Activated T-cell treated with anti-CD3 and anti-CD28 coated beads for 1 hour (primary cell): ENCODE measurements around the gene SQOR.

ENCODE experiments used
- DNase-seq: peaks from one replicate; pipeline ENCODE4 v3.0.0-alpha.2; 2020; ENCODE audit warnings: low read depth

Gene SQOR

GRCh38 chr15:45705510-45706473, 71.0 kb downstream of the SQOR start:
- peak; percentile 57 for DNase-seq

GRCh38 chr15:45710657-45711056, 75.8 kb downstream of the SQOR start:
- no peak for DNase-seq

- no peak for DNase-seq
Measured at GRCh38 chr15:45714590-45715488, 80.0 kb downstream of the SQOR start.

DNA sequence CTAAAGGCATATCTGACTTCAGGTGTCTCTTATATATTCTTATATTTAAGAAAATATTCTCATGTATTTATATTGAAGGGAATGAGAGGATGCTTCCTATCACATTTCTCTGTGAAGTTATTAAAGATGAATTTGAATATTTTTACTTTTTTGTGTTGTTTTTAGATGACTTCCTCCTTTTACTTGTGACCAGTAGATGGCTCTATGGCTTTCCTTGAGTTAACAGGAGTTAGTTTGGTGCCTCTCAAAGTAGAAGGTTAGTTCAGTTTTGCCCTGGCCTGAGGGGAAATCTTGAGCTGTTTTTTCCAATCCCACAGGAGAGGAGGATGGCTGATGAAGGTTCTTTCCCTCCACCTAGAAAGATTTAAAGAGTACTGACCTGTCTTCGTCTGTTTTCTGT, 80.7 kb downstream of the SQOR start:
- DNase-seq = no peak

DNA sequence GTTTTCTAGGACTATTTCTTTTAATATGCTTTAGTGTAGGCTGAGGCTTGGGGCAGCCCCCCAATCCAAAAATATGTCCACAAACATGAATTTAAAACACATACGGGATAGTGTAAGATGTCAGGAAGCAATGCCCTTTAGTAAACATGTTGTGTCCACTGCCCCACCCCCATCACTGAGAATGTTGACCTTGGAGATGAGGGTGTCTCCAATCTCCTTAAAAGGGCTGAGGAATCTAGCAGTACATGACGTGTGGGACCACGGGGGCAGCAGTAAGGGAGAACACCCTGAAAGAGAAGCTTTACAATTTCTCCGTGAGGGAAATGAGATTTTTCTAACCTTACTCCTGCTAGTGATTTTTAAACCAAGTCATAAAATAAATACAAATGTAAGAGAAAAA, 84.7 kb downstream of the SQOR start:
- no peak for DNase-seq

DNA sequence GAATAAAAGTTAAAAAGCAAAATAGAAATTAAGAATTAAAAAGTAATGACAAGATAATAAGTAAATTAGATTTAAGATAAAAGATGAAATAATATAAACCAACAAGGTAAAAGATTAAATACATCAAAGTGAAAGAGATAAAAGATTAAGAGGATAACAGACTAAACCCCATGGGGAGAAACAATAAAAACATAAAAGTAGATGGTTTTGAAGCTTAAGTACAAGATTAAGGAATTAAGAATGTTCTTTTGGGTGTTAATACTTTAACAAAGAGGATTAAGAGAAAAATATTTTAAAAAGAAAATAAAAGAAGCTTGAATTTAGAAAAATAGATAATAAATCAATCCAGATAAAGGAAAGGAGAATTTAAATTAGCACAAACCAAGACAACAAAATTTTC, 85.4 kb downstream of the SQOR start:
- no peak for DNase-seq

- no peak for DNase-seq
Measured at GRCh38 chr15:45728641-45729040, 93.8 kb downstream of the SQOR start.

DNA sequence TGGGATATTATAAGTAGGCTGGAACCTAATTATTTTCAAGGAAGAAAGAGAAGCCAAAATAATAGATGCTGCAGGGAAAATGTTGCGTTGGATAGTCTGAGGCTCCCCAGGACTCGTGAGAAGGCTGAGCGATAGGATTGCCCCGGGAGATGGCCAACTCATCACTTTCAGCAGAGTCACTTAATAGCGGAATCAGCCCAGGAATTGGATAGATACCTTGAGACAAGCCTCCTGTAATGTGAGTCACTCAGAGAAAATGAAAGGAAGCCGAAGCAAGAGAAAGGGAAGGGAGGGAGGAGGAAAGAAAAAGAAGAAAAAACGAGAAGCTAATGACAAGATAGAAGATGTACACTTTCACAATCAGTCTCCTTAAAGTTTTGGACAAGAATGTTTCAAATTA, 94.3 kb downstream of the SQOR start:
- no peak for DNase-seq

DNA sequence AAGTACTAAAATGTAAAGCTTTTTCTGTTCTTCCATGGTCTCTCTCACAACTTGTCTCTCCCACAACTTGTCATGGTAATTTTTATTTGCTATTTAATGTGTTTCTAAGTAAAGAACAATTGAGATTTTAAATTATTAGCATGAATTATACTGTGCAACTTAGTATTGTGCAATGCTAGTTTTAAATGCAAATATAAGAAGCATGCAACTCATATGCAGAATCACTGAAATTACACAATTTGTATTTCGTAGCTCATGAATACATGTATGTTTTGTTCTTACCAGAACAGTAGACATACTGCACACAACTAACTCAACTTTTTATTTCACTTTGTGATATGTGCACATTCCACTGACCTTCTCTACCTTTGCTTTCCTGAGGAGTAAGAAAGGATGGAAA, 96.5 kb downstream of the SQOR start:
- DNase-seq = no peak

DNA sequence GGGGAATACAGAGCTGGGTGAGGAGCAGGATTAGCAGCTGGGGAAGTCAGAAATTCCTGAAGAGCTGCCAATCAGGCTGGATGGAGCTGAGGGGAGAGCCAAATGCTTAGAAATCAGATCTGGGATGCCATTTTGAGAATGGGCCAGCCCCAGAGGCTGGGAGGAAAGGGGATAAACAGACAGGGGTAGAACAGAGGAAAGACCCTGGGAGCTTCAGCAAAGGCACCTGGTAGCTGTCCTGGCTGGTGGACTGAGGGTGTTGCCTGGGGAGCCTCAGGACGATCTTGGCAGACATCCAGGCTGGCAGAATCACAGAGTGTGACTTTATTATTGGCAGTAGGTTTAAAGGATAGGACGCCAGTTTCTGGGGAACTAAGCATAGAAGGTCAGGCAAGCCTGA, 97.8 kb downstream of the SQOR start:
- DNase-seq = no peak

DNA sequence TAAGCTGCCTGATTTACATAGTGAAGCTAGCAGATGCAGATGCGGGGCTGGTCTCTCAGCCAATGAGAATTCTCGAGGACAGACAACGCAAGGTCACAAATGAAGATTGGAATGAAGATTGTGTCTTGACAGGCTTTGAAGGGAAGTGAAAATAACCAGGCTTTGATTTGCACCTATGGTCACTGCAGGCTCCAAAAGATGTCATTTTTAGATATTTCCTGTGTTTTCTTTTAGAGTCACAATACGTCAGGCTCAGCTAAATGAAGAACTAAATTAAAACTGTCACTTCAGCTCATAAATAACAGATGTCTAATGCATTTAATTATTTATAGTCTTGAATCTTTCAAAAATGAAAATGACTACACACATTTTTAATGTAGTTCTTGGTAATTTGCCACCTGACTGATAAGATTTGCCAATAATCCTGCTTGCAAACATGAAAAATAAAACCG, 99.5 kb downstream of the SQOR start:
- DNase-seq = no peak
